ENCODE results near the gene COL1A1.

The COL1A1 gene

DNA sequence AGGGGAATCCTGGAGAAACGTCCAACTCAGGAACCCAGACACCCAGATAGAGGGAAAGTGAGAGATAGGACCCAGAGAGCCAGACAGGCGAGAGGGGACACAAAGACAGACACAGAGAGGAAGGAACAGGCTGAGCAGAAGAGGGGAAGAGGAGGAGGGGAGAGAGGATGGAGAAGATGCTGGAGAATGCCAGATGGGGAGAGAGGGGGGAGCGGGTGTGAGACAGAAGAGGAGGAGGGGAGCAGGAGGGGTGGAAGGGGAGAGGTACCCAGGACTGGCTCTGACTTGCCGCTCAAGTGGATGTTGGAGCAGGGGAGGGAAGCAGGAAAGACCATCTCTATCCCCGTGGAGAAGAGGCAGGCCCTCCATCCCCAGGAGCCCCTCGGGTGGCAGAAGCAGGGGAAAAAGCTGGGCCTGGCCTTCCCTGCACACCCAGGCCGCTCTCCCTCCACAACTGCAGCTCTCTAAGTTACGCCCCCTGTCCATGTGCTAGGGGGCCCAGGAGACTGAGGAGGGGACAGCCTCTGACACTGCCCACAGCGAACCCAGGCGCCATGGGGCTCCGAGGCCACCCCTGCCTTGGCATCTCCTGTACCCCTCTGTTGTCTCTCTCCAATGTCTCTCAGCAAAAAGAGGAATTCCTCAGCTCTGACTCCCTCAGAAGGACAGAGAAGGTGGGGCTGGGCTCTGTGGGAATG, 55.8 kb downstream of the COL1A1 start:
- peak in 2 of 56 donors; percentile 9 to 10 for DNase-seq

DNA sequence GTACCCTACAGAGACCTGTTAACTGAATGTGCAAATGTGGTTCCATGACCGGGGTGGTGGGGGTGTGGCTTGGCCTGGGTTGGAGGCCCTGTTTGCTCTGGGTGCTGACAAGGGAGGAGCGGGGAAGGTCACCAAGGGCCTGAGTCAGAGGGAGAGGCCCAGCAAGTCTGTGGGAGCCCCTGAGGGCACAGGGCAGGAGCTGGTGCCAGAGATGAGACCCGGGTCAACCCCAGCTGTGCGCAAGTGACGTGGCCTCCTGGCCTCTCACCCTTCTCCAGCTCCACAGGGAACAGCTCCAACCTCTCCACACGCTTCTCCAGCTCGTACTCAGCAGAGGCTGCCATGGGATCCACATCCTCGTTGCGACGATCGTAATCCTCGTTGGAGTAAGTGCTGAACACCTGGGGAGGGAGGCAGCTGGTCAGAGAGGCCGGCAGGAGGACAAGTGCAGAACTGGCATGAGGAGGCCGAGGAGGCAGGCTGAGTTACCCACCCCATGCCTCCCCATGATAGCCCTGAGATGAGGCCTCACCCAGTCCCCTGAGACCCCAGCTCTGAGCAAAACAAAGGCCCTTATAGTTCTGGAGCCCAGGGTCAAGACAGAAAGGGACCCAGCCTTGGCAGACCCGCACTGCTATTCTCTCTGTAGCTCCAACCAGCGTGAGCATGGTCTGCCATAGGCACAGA, 56.4 kb downstream of the COL1A1 start:
- DNase-seq, result no peak

DNA sequence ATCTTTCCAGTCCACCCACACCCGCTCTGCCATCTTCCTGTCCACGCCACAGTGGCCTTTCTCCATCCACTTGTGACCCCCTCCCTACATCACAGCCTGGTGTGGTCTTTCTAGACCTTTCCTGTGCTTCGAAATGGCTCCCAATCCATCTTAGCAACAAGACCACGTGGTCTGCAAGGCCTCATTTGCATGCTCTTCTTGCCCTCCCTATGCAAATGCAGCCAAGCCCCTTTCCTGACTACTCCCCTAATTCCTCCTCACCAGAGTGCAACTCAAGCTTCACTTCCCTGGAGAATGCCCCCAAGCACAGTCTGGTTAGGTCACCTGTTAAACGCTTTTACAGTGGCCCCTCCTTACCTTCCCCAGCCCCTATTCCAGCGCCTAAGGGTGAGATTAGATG, 57.1 kb downstream of the COL1A1 start:
- no peak for DNase-seq

- no peak for DNase-seq
Observed at GRCh38 chr17:50143461-50144176, 57.8 kb downstream of the COL1A1 start.

- DNase-seq, result no peak
Observed at GRCh38 chr17:50141745-50142110, 59.7 kb downstream of the COL1A1 start.

GRCh38 chr17:50141026-50141744, 60.2 kb downstream of the COL1A1 start:
- no peak for DNase-seq

- peak in 48 of 56 donors; percentile 17 to 79 (median 52) for DNase-seq
Observed at GRCh38 chr17:50139950-50140885, 61.2 kb downstream of the COL1A1 start.

- no peak for DNase-seq
Observed at GRCh38 chr17:50139185-50139783, 62.1 kb downstream of the COL1A1 start.

DNA sequence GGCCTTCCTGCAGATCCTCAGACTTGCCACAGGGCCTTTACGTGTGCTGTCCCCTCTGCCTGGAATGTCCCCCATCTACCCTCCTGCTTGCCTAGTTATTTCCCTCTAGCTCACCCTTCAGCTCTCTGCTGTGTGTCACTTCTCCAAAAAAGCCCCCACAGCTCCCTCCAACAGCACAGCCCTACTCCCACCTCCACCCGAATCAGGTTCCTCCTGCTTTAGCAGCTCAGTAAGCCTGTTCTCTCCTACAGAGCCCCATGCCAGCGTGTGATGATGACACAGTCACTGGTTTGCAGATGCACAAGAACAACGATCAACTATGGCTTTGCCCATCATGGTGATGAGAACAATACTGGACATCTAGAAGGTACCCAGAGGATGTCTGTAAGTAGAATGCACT, 64.4 kb downstream of the COL1A1 start:
- DNase-seq, result peak in 4 of 56 donors; percentile 16 to 43 (median 24)

- no peak for DNase-seq
Observed at GRCh38 chr17:50136096-50136687, 65.2 kb downstream of the COL1A1 start.

DNA sequence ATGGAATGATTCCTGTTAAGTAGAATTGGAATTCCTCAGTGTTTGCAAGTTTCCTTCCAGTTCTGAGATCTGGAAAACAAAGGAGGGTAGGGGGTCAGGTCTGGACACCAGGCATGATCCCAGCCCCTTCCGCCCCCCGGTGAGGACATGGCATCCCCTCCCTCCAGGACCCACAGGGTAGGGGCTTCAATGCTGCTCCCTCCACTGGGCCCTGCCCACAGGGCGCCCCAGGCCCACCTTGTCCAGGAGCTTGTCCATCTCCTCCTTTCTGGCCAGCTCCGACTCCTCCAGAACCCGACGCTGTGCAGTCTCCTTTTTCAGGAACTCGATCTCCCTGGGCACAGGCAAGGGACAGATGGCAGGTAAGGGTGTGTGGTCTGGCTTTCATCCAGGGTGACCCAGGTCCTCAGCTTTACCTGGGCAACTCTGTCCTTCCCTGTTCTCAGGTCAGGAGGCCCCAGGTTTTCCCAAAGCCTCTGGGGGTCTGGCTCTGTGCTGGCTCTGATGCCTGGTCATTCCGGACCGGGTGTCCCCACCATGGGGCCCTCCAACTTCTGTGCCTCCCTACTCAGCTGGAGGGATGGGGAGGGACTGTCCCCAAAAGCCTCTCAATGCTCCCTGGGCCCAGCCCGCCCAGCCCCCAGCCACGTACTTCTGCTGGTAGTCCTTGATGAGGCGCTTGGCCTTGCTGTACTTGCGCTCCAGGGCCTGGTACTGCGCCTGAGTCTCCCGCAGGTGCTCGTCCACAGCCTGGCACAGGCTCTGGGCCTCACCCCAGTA, 65.9 kb downstream of the COL1A1 start:
- no peak for DNase-seq

- DNase-seq, result no peak
Observed at GRCh38 chr17:50134206-50135110, 67.0 kb downstream of the COL1A1 start.

DNA sequence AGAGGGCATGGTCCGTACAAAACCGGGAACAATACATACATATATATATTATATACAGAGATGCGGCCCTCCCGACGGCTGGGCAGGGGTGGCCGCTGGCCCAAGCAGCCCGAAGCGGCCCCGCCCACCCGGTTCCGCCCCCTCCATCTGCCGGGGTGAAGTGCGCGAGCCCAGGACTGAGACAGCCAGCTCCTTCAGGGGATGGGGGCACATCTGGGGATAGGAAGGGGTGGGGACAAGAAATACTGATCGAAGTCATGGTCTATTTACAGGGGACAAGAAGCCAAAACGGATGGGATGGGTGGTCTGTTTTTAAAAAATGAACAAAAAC, 67.7 kb downstream of the COL1A1 start:
- no peak for DNase-seq

Data from amygdala (tissue), 56 donors.